Ishikawa (cell line): ENCODE data around the gene LYPD3.

Experiments used
- CEBPB ChIP-seq: IDR thresholded peaks from 2 replicates; pipeline ENCODE4 v1.6.1; 2012
- CREB1 ChIP-seq: IDR thresholded peaks from 2 replicates; pipeline ENCODE4 v1.6.1; 2012; ENCODE audit warnings: low read depth
- EGR1 ChIP-seq: IDR thresholded peaks from 2 replicates; pipeline ENCODE4 v1.6.1; 2012
- EP300 ChIP-seq: IDR thresholded peaks from 2 replicates; pipeline ENCODE4 v1.6.1; 2012; ENCODE audit warnings: borderline replicate concordance
- FOXM1 ChIP-seq: IDR thresholded peaks from 2 replicates; pipeline ENCODE4 v1.6.1; 2012; ENCODE audit warnings: low read depth, borderline replicate concordance
- MAX ChIP-seq: IDR thresholded peaks from 2 replicates; pipeline ENCODE4 v1.6.1; 2012
- NFIC ChIP-seq: IDR thresholded peaks from 2 replicates; pipeline ENCODE4 v1.6.1; 2012
- RAD21 ChIP-seq: IDR thresholded peaks from 2 replicates; pipeline ENCODE4 v1.6.1; 2012; ENCODE audit warnings: low read depth
- REST ChIP-seq: IDR thresholded peaks from 2 replicates; pipeline ENCODE4 v1.6.1; 2012; ENCODE audit warnings: low read depth, mild to moderate bottlenecking
- TAF1 ChIP-seq: IDR thresholded peaks from 2 replicates; pipeline ENCODE4 v1.6.1; 2012; ENCODE audit warnings: low read depth, mild to moderate bottlenecking
- TCF12 ChIP-seq: IDR thresholded peaks from 2 replicates; pipeline ENCODE4 v1.6.1; 2012; ENCODE audit warnings: low read depth
- TEAD4 ChIP-seq: IDR thresholded peaks from 2 replicates; pipeline ENCODE4 v1.6.1; 2012
- USF1 ChIP-seq: IDR thresholded peaks from 2 replicates; pipeline ENCODE4 v1.6.1; 2012
- YY1 ChIP-seq: IDR thresholded peaks from 2 replicates; pipeline ENCODE4 v1.6.1; 2012; ENCODE audit warnings: low read depth
- ZBTB7A ChIP-seq: IDR thresholded peaks from 2 replicates; pipeline ENCODE4 v1.6.1; 2012; ENCODE audit warnings: low read depth

Gene LYPD3

GRCh38 chr19:43471091-43471490 is 5.7 kb upstream of the LYPD3 start:
- TF ChIP-seq NFIC: no peak
- TF ChIP-seq CREB1: no peak

- no peak for TF ChIP-seq CREB1
- no peak for TF ChIP-seq TEAD4
- no peak for TF ChIP-seq USF1
- no peak for TF ChIP-seq NFIC
- TF ChIP-seq ZBTB7A: no peak
- no peak for TF ChIP-seq TCF12
- TF ChIP-seq RAD21: no peak
- TF ChIP-seq EGR1: no peak
- TF ChIP-seq EP300: no peak
- TF ChIP-seq CEBPB: no peak
- no peak for TF ChIP-seq REST
- TF ChIP-seq TAF1: no peak
- TF ChIP-seq MAX: no peak
- no peak for TF ChIP-seq YY1
- no peak for TF ChIP-seq FOXM1
These were observed 4.9 kb upstream of the LYPD3 start for GRCh38 chr19:43470288-43470687.

- TF ChIP-seq REST (no peak), CEBPB (no peak), FOXM1 (no peak), RAD21 (no peak), ZBTB7A (no peak), YY1 (no peak), NFIC (no peak)
These were observed 3.7 kb upstream of the LYPD3 start for GRCh38 chr19:43469160-43469480.

GRCh38 chr19:43468354-43469159 is 3.1 kb upstream of the LYPD3 start:
- no peak for TF ChIP-seq MAX

GRCh38 chr19:43467730-43468129 is 2.3 kb upstream of the LYPD3 start:
- TF ChIP-seq CEBPB (peak; percentile 54; the same call in 1 of the 2 replicates), EP300 (no peak), NFIC (no peak), MAX (no peak), YY1 (no peak), TAF1 (no peak)

- TF ChIP-seq YY1 (no peak), RAD21 (no peak), ZBTB7A (no peak), EP300 (no peak), TEAD4 (no peak), MAX (no peak), TAF1 (no peak), FOXM1 (no peak), CEBPB (no peak), EGR1 (no peak)
These were observed 1.9 kb upstream of the LYPD3 start for GRCh38 chr19:43467276-43467675.

GRCh38 chr19:43466793-43467192 is 1.4 kb upstream of the LYPD3 start:
- TF ChIP-seq TCF12 (no peak), USF1 (no peak), RAD21 (no peak), CEBPB (no peak), TAF1 (no peak), EP300 (no peak), MAX (no peak), TEAD4 (no peak), CREB1 (no peak), YY1 (no peak), FOXM1 (no peak), EGR1 (no peak), ZBTB7A (no peak)
